Activated naive CD8-positive, alpha-beta T cell (primary cell): ENCODE results near the gene BZW1.
"Not testable (repeated sequence)": the region's sequence is repeated elsewhere in the genome, so short reads cannot be mapped to it uniquely, and the experiment has no call there.

ENCODE experiments used
- H3K27ac Mint-ChIP-seq: one replicate; pipeline ENCODE4 v1.8.0; 2021; ENCODE audit warnings: mixed read lengths
- H3K27me3 Mint-ChIP-seq: one replicate; pipeline ENCODE4 v1.8.0; 2021; ENCODE audit warnings: mixed read lengths
- H3K36me3 Mint-ChIP-seq: one replicate; pipeline ENCODE4 v1.8.0; 2021; ENCODE audit warnings: mixed read lengths
- H3K4me1 Mint-ChIP-seq: one replicate; pipeline ENCODE4 v1.8.0; 2021; ENCODE audit warnings: low read depth, mixed read lengths
- H3K4me3 Mint-ChIP-seq: one replicate; pipeline ENCODE4 v1.8.0; 2021; ENCODE audit warnings: mild to moderate bottlenecking, mixed read lengths
- H3K9me3 Mint-ChIP-seq: one replicate; pipeline ENCODE4 v1.8.0; 2021; ENCODE audit warnings: low read depth, mixed read lengths

Gene BZW1

GRCh38 chr2:200782251-200782650 is 29.5 kb upstream of the BZW1 start:
- Mint-ChIP-seq H3K4me1 (no peaks in the 10 kb centered on the region), H3K27me3 (no peaks in the 10 kb centered on the region), H3K4me3 (no peak overlapping the region), H3K9me3 (no peaks in the 10 kb centered on the region), H3K27ac (no peak overlapping the region), H3K36me3 (no peaks in the 10 kb centered on the region)

GRCh38 chr2:200784215-200784614 is 27.5 kb upstream of the BZW1 start:
- no peaks in the 10 kb centered on the region for H3K4me1 Mint-ChIP-seq
- H3K4me3 Mint-ChIP-seq = no peak overlapping the region
- H3K27me3 Mint-ChIP-seq = peaks cover 1% of the 10 kb centered on the region
- no peaks in the 10 kb centered on the region for H3K36me3 Mint-ChIP-seq
- no peak overlapping the region for H3K27ac Mint-ChIP-seq
- no peaks in the 10 kb centered on the region for H3K9me3 Mint-ChIP-seq

- no peaks in the 10 kb centered on the region for H3K4me1 Mint-ChIP-seq
- H3K36me3 Mint-ChIP-seq = no peaks in the 10 kb centered on the region
- peaks cover 1% of the 10 kb centered on the region for H3K27me3 Mint-ChIP-seq
- H3K4me3 Mint-ChIP-seq = no peak overlapping the region
- H3K27ac Mint-ChIP-seq = no peak overlapping the region
- H3K9me3 Mint-ChIP-seq = no peaks in the 10 kb centered on the region
Observed at GRCh38 chr2:200786423-200786822, 25.3 kb upstream of the BZW1 start.

- Mint-ChIP-seq H3K36me3 (no peaks in the 10 kb centered on the region), H3K27ac (no peak overlapping the region), H3K4me1 (no peaks in the 10 kb centered on the region), H3K9me3 (no peaks in the 10 kb centered on the region), H3K4me3 (no peak overlapping the region), H3K27me3 (peaks cover 1% of the 10 kb centered on the region)
Observed at GRCh38 chr2:200786826-200787225, 24.9 kb upstream of the BZW1 start.

- Mint-ChIP-seq H3K4me1 (no peaks in the 10 kb centered on the region), H3K27me3 (peaks cover 1% of the 10 kb centered on the region), H3K4me3 (no peak overlapping the region), H3K9me3 (no peaks in the 10 kb centered on the region), H3K27ac (no peak overlapping the region), H3K36me3 (no peaks in the 10 kb centered on the region)
Observed at GRCh38 chr2:200787351-200788120, 24.2 kb upstream of the BZW1 start.

- no peaks in the 10 kb centered on the region for H3K9me3 Mint-ChIP-seq
- H3K4me3 Mint-ChIP-seq = no peak overlapping the region
- H3K27ac Mint-ChIP-seq = no peak overlapping the region
- H3K4me1 Mint-ChIP-seq = no peaks in the 10 kb centered on the region
- peaks cover 1% of the 10 kb centered on the region for H3K27me3 Mint-ChIP-seq
- H3K36me3 Mint-ChIP-seq = no peaks in the 10 kb centered on the region
Observed at GRCh38 chr2:200788121-200788718, 23.5 kb upstream of the BZW1 start.

- no peak overlapping the region for H3K27ac Mint-ChIP-seq
- peaks cover 1% of the 10 kb centered on the region for H3K27me3 Mint-ChIP-seq
- no peaks in the 10 kb centered on the region for H3K36me3 Mint-ChIP-seq
- H3K9me3 Mint-ChIP-seq = no peaks in the 10 kb centered on the region
- no peaks in the 10 kb centered on the region for H3K4me1 Mint-ChIP-seq
- no peak overlapping the region for H3K4me3 Mint-ChIP-seq
Observed at GRCh38 chr2:200790185-200790584, 21.5 kb upstream of the BZW1 start.

GRCh38 chr2:200791905-200792304 is 19.8 kb upstream of the BZW1 start:
- peaks cover 1% of the 10 kb centered on the region for H3K27me3 Mint-ChIP-seq
- no peak overlapping the region for H3K27ac Mint-ChIP-seq
- no peaks in the 10 kb centered on the region for H3K4me1 Mint-ChIP-seq
- no peaks in the 10 kb centered on the region for H3K9me3 Mint-ChIP-seq
- no peak overlapping the region for H3K4me3 Mint-ChIP-seq
- H3K36me3 Mint-ChIP-seq = no peaks in the 10 kb centered on the region

GRCh38 chr2:200794143-200794542 is 17.6 kb upstream of the BZW1 start:
- Mint-ChIP-seq H3K27me3 (no peaks in the 10 kb centered on the region), H3K4me3 (no peak overlapping the region), H3K36me3 (no peaks in the 10 kb centered on the region), H3K9me3 (no peaks in the 10 kb centered on the region), H3K4me1 (no peaks in the 10 kb centered on the region), H3K27ac (no peak overlapping the region)

GRCh38 chr2:200795028-200795440 is 16.7 kb upstream of the BZW1 start:
- Mint-ChIP-seq H3K36me3 (no peaks in the 10 kb centered on the region), H3K4me3 (no peak overlapping the region), H3K4me1 (no peaks in the 10 kb centered on the region), H3K9me3 (no peaks in the 10 kb centered on the region), H3K27ac (no peak overlapping the region), H3K27me3 (no peaks in the 10 kb centered on the region)

GRCh38 chr2:200796561-200796960 is 15.1 kb upstream of the BZW1 start:
- Mint-ChIP-seq H3K4me1 (no peaks in the 10 kb centered on the region), H3K36me3 (no peaks in the 10 kb centered on the region), H3K27me3 (no peaks in the 10 kb centered on the region), H3K27ac (no peak overlapping the region), H3K9me3 (no peaks in the 10 kb centered on the region), H3K4me3 (no peak overlapping the region)

GRCh38 chr2:200797242-200797770 is 14.4 kb upstream of the BZW1 start:
- no peaks in the 10 kb centered on the region for H3K9me3 Mint-ChIP-seq
- no peak overlapping the region for H3K4me3 Mint-ChIP-seq
- no peak overlapping the region for H3K27ac Mint-ChIP-seq
- peaks cover 2% of the 10 kb centered on the region for H3K27me3 Mint-ChIP-seq
- no peaks in the 10 kb centered on the region for H3K36me3 Mint-ChIP-seq
- no peaks in the 10 kb centered on the region for H3K4me1 Mint-ChIP-seq

- Mint-ChIP-seq H3K9me3 (no peaks in the 10 kb centered on the region), H3K4me3 (no peak overlapping the region), H3K27ac (no peak overlapping the region), H3K27me3 (peaks cover 2% of the 10 kb centered on the region), H3K36me3 (no peaks in the 10 kb centered on the region), H3K4me1 (no peaks in the 10 kb centered on the region)
Observed at GRCh38 chr2:200798514-200798913, 13.2 kb upstream of the BZW1 start.

GRCh38 chr2:200800458-200800857 is 11.3 kb upstream of the BZW1 start:
- no peaks in the 10 kb centered on the region for H3K4me1 Mint-ChIP-seq
- H3K27me3 Mint-ChIP-seq = peaks cover 2% of the 10 kb centered on the region
- H3K27ac Mint-ChIP-seq = no peak overlapping the region
- no peaks in the 10 kb centered on the region for H3K9me3 Mint-ChIP-seq
- H3K4me3 Mint-ChIP-seq = no peak overlapping the region
- H3K36me3 Mint-ChIP-seq = no peaks in the 10 kb centered on the region

GRCh38 chr2:200801431-200801830 is 10.3 kb upstream of the BZW1 start:
- not testable (repeated sequence) for H3K36me3 Mint-ChIP-seq, H3K9me3 Mint-ChIP-seq, H3K4me1 Mint-ChIP-seq, H3K27me3 Mint-ChIP-seq, H3K27ac Mint-ChIP-seq, H3K4me3 Mint-ChIP-seq
